K562 treated with DMSO at 1 percent for 4 hours (cell line): ENCODE data around the gene TSPY1. TPM values are rescaled to one million over a fixed set of nuclear protein-coding genes. Genes with fewer than 3 reads are reported as not detected.

Experiments used
- total RNA-seq: library from RNA; unstranded; fragments of 300-600 nt; gene quantifications from 2 replicates; pipeline ENCODE4 v1.2.3, GENCODE V29; 2022; ENCODE audit not compliant: insufficient read depth

TSPY1 gene
- total RNA-seq = not detected in 2 replicates

GRCh38 chrY:9466655-9467054, at the start of gene TSPY1:
TSPY1 (plus strand) TSS chrY:9466955; CDS start chrY:9467001, 46 bp downstream.

GRCh38 chrY:9486967-9487366, 20.2 kb downstream of the TSPY1 start, which contains the start of gene TSPY9:
TSPY9 (plus strand) TSS chrY:9487267; CDS start chrY:9487313, 46 bp downstream.

Other genes with a start within 250 kb of the TSPY1 start
- gene TSPY4, start 129.5 kb upstream of the TSPY1 start, total RNA-seq = not detected in 2 replicates
- gene TSPY8, start 109.2 kb upstream of the TSPY1 start, total RNA-seq = not detected in 2 replicates
- gene TSPY3, start 68.5 kb upstream of the TSPY1 start, total RNA-seq = not detected in 2 replicates
- not detected in 2 replicates for gene TSPY9, start 20.3 kb downstream of the TSPY1 start, total RNA-seq
- not detected in 2 replicates for gene TSPY10, start 60.9 kb downstream of the TSPY1 start, total RNA-seq